ENCODE measurements around the gene USP31. TPM values are rescaled to one million over a fixed set of nuclear protein-coding genes. Genes with fewer than 3 reads are reported as not detected.
A peak's percentile ranks its signal among the peaks of the same experiment; 100 is the strongest.
"Not testable (repeated sequence)": the region's sequence is repeated elsewhere in the genome, so short reads cannot be mapped to it uniquely, and the experiment has no call there.

The USP31 gene
- total and polyA plus RNA-seq, 7 experiments from 2014 or later, result 0.20 to 6.0 (median 3.6) TPM

- peaks cover 0 to 3% (median 0%) of the 10 kb centered on the region in 5 donors for H3K27me3 Mint-ChIP-seq
- H3K4me3 Mint-ChIP-seq, result peak overlapping the region in 1 of 10 donors; percentile 63
- H3K36me3 Mint-ChIP-seq, result peaks cover 0 to 2% (median 0%) of the 10 kb centered on the region in 5 donors
- DNase-seq (no peak), ATAC-seq (no peak)
- Histone ChIP-seq H3K4me1 (ENCODE audit: control insufficient read depth in 2 of 2, insufficient read depth in 2 of 2, low read length in 2 of 2) (peaks cover 0 to 6% of the 10 kb centered on the region in 2 donors), H3K27me3 (ENCODE audit: control insufficient read depth in 2 of 2, insufficient read depth in 2 of 2, low read length in 2 of 2) (no peaks in the 10 kb centered on the region), H3K27ac (ENCODE audit: low read depth, low read length) (no peak overlapping the region), H3K4me3 (ENCODE audit: low read length) (no peak overlapping the region), H3K9me3 (ENCODE audit: control insufficient read depth in 2 of 3, low read length in 3 of 3) (no peaks in the 10 kb centered on the region), H3K36me3 (ENCODE audit: control insufficient read depth in 2 of 3, insufficient read depth in 3 of 3, low read length in 3 of 3) (no peaks in the 10 kb centered on the region)
- peaks cover 0 to 2% (median 0%) of the 10 kb centered on the region in 11 donors for H3K9me3 Mint-ChIP-seq
- peaks cover 11 to 23% (median 21%) of the 10 kb centered on the region in 7 donors for H3K4me1 Mint-ChIP-seq
- ChIA-PET POLR2A (no interaction called here), CTCF (no interaction called here)
- intact Hi-C loops (cut with micrococcal nuclease), result loop anchor here in 1 of 2 donors (5.0 kb wide), 1 partner anchor 497 kb away; the partner anchor contains the start of genes DCTN5 and PALB2
- H3K27ac Mint-ChIP-seq, result no peak overlapping the region
Observed at GRCh38 chr16:23145186-23145585, 4.1 kb downstream of the USP31 start.

GRCh38 chr16:23144393-23144792 lies 4.9 kb downstream of the USP31 start:
- H3K4me3 ChIP-seq (ENCODE audit: low read length); H3K27ac ChIP-seq (ENCODE audit: low read depth, low read length); H3K4me3 Mint-ChIP-seq; H3K27me3 Mint-ChIP-seq; ATAC-seq; H3K9me3 Mint-ChIP-seq; H3K36me3 Mint-ChIP-seq; POLR2A ChIA-PET; CTCF ChIA-PET; H3K36me3 ChIP-seq (ENCODE audit: control insufficient read depth in 2 of 3, insufficient read depth in 3 of 3, low read length in 3 of 3); intact Hi-C loops (cut with micrococcal nuclease); H3K27ac Mint-ChIP-seq; H3K9me3 ChIP-seq (ENCODE audit: control insufficient read depth in 2 of 3, low read length in 3 of 3); H3K4me1 ChIP-seq (ENCODE audit: control insufficient read depth in 2 of 2, insufficient read depth in 2 of 2, low read length in 2 of 2); H3K27me3 ChIP-seq (ENCODE audit: control insufficient read depth in 2 of 2, insufficient read depth in 2 of 2, low read length in 2 of 2); DNase-seq: not testable (repeated sequence)
- H3K4me1 Mint-ChIP-seq, result peaks cover 9 to 17% (median 15%) of the 10 kb centered on the region in 7 donors

GRCh38 chr16:23143391-23143790 lies 5.9 kb downstream of the USP31 start:
- intact Hi-C loops (cut with micrococcal nuclease), result no loop called here
- ATAC-seq (no peak), DNase-seq (no peak)
- H3K27me3 Mint-ChIP-seq, result peaks cover 0 to 3% (median 0%) of the 10 kb centered on the region in 5 donors
- no peak overlapping the region for H3K4me3 Mint-ChIP-seq
- peaks cover 0 to 6% (median 5%) of the 10 kb centered on the region in 5 donors for H3K36me3 Mint-ChIP-seq
- no peaks in the 10 kb centered on the region for H3K36me3 ChIP-seq (ENCODE audit: control insufficient read depth in 2 of 3, insufficient read depth in 3 of 3, low read length in 3 of 3)
- H3K4me1 ChIP-seq (ENCODE audit: control insufficient read depth in 2 of 2, insufficient read depth in 2 of 2, low read length in 2 of 2), result peaks cover 0 to 5% of the 10 kb centered on the region in 2 donors
- H3K4me1 Mint-ChIP-seq, result peaks cover 9 to 21% (median 15%) of the 10 kb centered on the region in 7 donors
- H3K9me3 Mint-ChIP-seq, result peaks cover 0 to 6% (median 4%) of the 10 kb centered on the region in 11 donors
- H3K27ac Mint-ChIP-seq, result no peak overlapping the region
- ChIA-PET POLR2A (no interaction called here), CTCF (no interaction called here)
- no peak overlapping the region for H3K27ac ChIP-seq (ENCODE audit: low read depth, low read length)
- H3K9me3 ChIP-seq (ENCODE audit: control insufficient read depth in 2 of 3, low read length in 3 of 3), result no peaks in the 10 kb centered on the region
- no peaks in the 10 kb centered on the region for H3K27me3 ChIP-seq (ENCODE audit: control insufficient read depth in 2 of 2, insufficient read depth in 2 of 2, low read length in 2 of 2)
- no peak overlapping the region for H3K4me3 ChIP-seq (ENCODE audit: low read length)

GRCh38 chr16:23141959-23142740 lies 7.1 kb downstream of the USP31 start:
- ChIA-PET CTCF (no interaction called here), POLR2A (interaction anchor here (0.7 kb wide), 1 partner anchor 58 kb away, joined by 3 read pairs; no protein-coding TSS in a partner anchor)
- Mint-ChIP-seq H3K27ac (no peak overlapping the region), H3K36me3 (peaks cover 5 to 15% (median 9%) of the 10 kb centered on the region in 5 donors), H3K9me3 (peaks cover 0 to 19% (median 11%) of the 10 kb centered on the region in 11 donors), H3K4me1 (peaks cover 5 to 12% (median 7%) of the 10 kb centered on the region in 7 donors), H3K27me3 (no peaks in the 10 kb centered on the region), H3K4me3 (no peak overlapping the region)
- H3K4me3 ChIP-seq (ENCODE audit: low read length), result no peak overlapping the region
- H3K27ac ChIP-seq (ENCODE audit: low read depth, low read length), result no peak overlapping the region
- ATAC-seq (no peak), DNase-seq (no peak)
- H3K27me3 ChIP-seq (ENCODE audit: control insufficient read depth in 2 of 2, insufficient read depth in 2 of 2, low read length in 2 of 2), result no peaks in the 10 kb centered on the region
- H3K4me1 ChIP-seq (ENCODE audit: control insufficient read depth in 2 of 2, insufficient read depth in 2 of 2, low read length in 2 of 2), result no peaks in the 10 kb centered on the region
- H3K9me3 ChIP-seq (ENCODE audit: control insufficient read depth in 2 of 3, low read length in 3 of 3), result no peaks in the 10 kb centered on the region
- intact Hi-C loops (cut with micrococcal nuclease), result no loop called here
- no peaks in the 10 kb centered on the region for H3K36me3 ChIP-seq (ENCODE audit: control insufficient read depth in 2 of 3, insufficient read depth in 3 of 3, low read length in 3 of 3)

GRCh38 chr16:23141500-23141899 lies 7.8 kb downstream of the USP31 start:
- DNase-seq (no peak), ATAC-seq (no peak)
- Mint-ChIP-seq H3K4me1 (peaks cover 5 to 11% (median 6%) of the 10 kb centered on the region in 7 donors), H3K27me3 (no peaks in the 10 kb centered on the region), H3K9me3 (peaks cover 0 to 25% (median 14%) of the 10 kb centered on the region in 11 donors), H3K27ac (no peak overlapping the region), H3K4me3 (no peak overlapping the region), H3K36me3 (peaks cover 5 to 18% (median 11%) of the 10 kb centered on the region in 5 donors)
- H3K36me3 ChIP-seq (ENCODE audit: control insufficient read depth in 2 of 3, insufficient read depth in 3 of 3, low read length in 3 of 3), result no peaks in the 10 kb centered on the region
- no peaks in the 10 kb centered on the region for H3K9me3 ChIP-seq (ENCODE audit: control insufficient read depth in 2 of 3, low read length in 3 of 3)
- CTCF ChIA-PET, result no interaction called here
- H3K27me3 ChIP-seq (ENCODE audit: control insufficient read depth in 2 of 2, insufficient read depth in 2 of 2, low read length in 2 of 2), result no peaks in the 10 kb centered on the region
- H3K4me1 ChIP-seq (ENCODE audit: control insufficient read depth in 2 of 2, insufficient read depth in 2 of 2, low read length in 2 of 2), result no peaks in the 10 kb centered on the region
- intact Hi-C loops (cut with micrococcal nuclease), result no loop called here
- POLR2A ChIA-PET, result interaction anchor here (0.7 kb wide), 1 partner anchor 58 kb away, joined by 3 read pairs; no protein-coding TSS in a partner anchor
- H3K27ac ChIP-seq (ENCODE audit: low read depth, low read length), result no peak overlapping the region
- no peak overlapping the region for H3K4me3 ChIP-seq (ENCODE audit: low read length)

GRCh38 chr16:23141033-23141432 lies 8.2 kb downstream of the USP31 start:
- DNase-seq, result no peak
- H3K27ac Mint-ChIP-seq, result no peak overlapping the region
- H3K4me3 Mint-ChIP-seq, result no peak overlapping the region
- H3K9me3 Mint-ChIP-seq, result peaks cover 0 to 30% (median 15%) of the 10 kb centered on the region in 11 donors
- no peaks in the 10 kb centered on the region for H3K27me3 Mint-ChIP-seq
- ATAC-seq, result no peak
- no peak overlapping the region for H3K27ac ChIP-seq (ENCODE audit: low read depth, low read length)
- H3K4me3 ChIP-seq (ENCODE audit: low read length), result no peak overlapping the region
- POLR2A ChIA-PET, result interaction anchor here (0.7 kb wide), 1 partner anchor 59 kb away, joined by 3 read pairs; no protein-coding TSS in a partner anchor
- no peaks in the 10 kb centered on the region for H3K9me3 ChIP-seq (ENCODE audit: control insufficient read depth in 2 of 3, low read length in 3 of 3)
- intact Hi-C loops (cut with micrococcal nuclease), result no loop called here
- H3K36me3 Mint-ChIP-seq, result peaks cover 5 to 20% (median 11%) of the 10 kb centered on the region in 5 donors
- no peaks in the 10 kb centered on the region for H3K4me1 ChIP-seq (ENCODE audit: control insufficient read depth in 2 of 2, insufficient read depth in 2 of 2, low read length in 2 of 2)
- no peaks in the 10 kb centered on the region for H3K27me3 ChIP-seq (ENCODE audit: control insufficient read depth in 2 of 2, insufficient read depth in 2 of 2, low read length in 2 of 2)
- peaks cover 5 to 11% (median 6%) of the 10 kb centered on the region in 7 donors for H3K4me1 Mint-ChIP-seq
- CTCF ChIA-PET, result no interaction called here
- H3K36me3 ChIP-seq (ENCODE audit: control insufficient read depth in 2 of 3, insufficient read depth in 3 of 3, low read length in 3 of 3), result no peaks in the 10 kb centered on the region

All from naive thymus-derived CD4-positive, alpha-beta T cell (primary cell).